Activated CD4-positive, alpha-beta memory T cell treated with anti-CD3 and anti-CD28 coated beads, Interleukin-2, amount 10 ng/mL, durations not matched to agents 7 days and 5 days (primary cell): ENCODE data around the gene KLHDC8A. TPM values are rescaled to one million over a fixed set of nuclear protein-coding genes. Genes with fewer than 3 reads are reported as not detected.
"Not testable (repeated sequence)": the region's sequence is repeated elsewhere in the genome, so short reads cannot be mapped to it uniquely, and the experiment has no call there.

Experiments used
- CTCF ChIA-PET: fragments of 350-600 bp; sonication (Branson Sonifier 250); formaldehyde crosslinking; loops from one replicate; lab custom pipeline; 2021; ENCODE audit warnings: antibody characterized with exemption, inconsistent platforms; lab: Charles Lee
- POLR2A ChIA-PET: fragments of 350-600 bp; sonication (Branson Sonifier 250); formaldehyde crosslinking; loops from one replicate; lab custom pipeline; 2021; ENCODE audit warnings: antibody characterized with exemption; lab: Charles Lee
- DNase-seq: peaks from one replicate; pipeline ENCODE4 v3.0.0-alpha.2; 2020
- H3K27ac Mint-ChIP-seq: one replicate; pipeline ENCODE4 v1.8.0; 2021; ENCODE audit warnings: mild to moderate bottlenecking, mixed read lengths
- H3K27me3 Mint-ChIP-seq: one replicate; pipeline ENCODE4 v1.8.0; 2021; ENCODE audit warnings: mixed read lengths
- H3K36me3 Mint-ChIP-seq: one replicate; pipeline ENCODE4 v1.8.0; 2021; ENCODE audit warnings: low read depth, mixed read lengths
- H3K4me1 Mint-ChIP-seq: one replicate; pipeline ENCODE4 v1.8.0; 2021; ENCODE audit warnings: mixed read lengths
- H3K4me3 Mint-ChIP-seq: one replicate; pipeline ENCODE4 v1.8.0; 2021; ENCODE audit warnings: mild to moderate bottlenecking, mixed read lengths
- H3K9me3 Mint-ChIP-seq: one replicate; pipeline ENCODE4 v1.8.0; 2021; ENCODE audit warnings: mixed read lengths
- total RNA-seq, 2 experiments: library from RNA; stranded (reverse); gene quantifications; one replicate each; pipeline ENCODE4 v1.2.3, GENCODE V29; 2021

The KLHDC8A gene
- total RNA-seq, 2 experiments from 2014 or later = not detected

DNA sequence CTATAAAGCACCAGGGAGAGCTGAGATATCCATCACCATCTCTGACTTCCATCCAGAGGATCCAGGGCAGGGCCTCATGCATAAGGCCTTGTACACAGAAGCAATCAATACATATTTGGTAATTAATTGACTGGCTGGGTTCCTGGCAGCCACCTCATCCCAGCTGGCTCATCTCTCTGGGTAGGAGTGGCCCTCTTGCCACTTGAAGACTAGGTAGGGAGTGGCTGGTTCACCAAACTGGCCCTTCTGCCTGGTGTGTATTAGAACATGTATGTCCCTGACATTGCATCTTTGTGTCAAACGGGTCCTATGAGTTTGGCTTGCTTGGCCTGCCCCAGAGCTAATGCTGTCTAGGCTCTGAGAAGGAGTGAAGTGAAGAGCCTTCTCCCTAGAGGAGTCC lies 47.0 kb downstream of the KLHDC8A start:
- Mint-ChIP-seq H3K9me3 (no peaks in the 10 kb centered on the region), H3K27me3 (no peaks in the 10 kb centered on the region), H3K27ac (no peak overlapping the region), H3K36me3 (peaks cover 65% of the 10 kb centered on the region), H3K4me3 (no peak overlapping the region), H3K4me1 (peaks cover 34% of the 10 kb centered on the region)
- POLR2A ChIA-PET = interaction anchor here (1.2 to 3.3 kb wide), 2 partner anchors 12 to 22 kb away, joined by 3 to 11 read pairs; partner anchors contain the start of gene NUAK2
- no peak for DNase-seq
- CTCF ChIA-PET = no interaction called here

GRCh38 chr1:205306929-205307566 lies 49.7 kb downstream of the KLHDC8A start:
- Mint-ChIP-seq H3K4me3 (no peak overlapping the region), H3K27ac (no peak overlapping the region), H3K4me1 (peaks cover 17% of the 10 kb centered on the region), H3K36me3 (peaks cover 77% of the 10 kb centered on the region), H3K27me3 (no peaks in the 10 kb centered on the region), H3K9me3 (no peaks in the 10 kb centered on the region)
- DNase-seq = no peak
- ChIA-PET CTCF (interaction anchor here (1.4 to 2.5 kb wide), 3 partner anchors 12 to 34 kb away, joined by 4 to 6 read pairs (median 5); no protein-coding TSS in a partner anchor), POLR2A (interaction anchor here (1.0 to 1.1 kb wide), 2 partner anchors 12 to 22 kb away, joined by 3 read pairs; no protein-coding TSS in a partner anchor)

DNA sequence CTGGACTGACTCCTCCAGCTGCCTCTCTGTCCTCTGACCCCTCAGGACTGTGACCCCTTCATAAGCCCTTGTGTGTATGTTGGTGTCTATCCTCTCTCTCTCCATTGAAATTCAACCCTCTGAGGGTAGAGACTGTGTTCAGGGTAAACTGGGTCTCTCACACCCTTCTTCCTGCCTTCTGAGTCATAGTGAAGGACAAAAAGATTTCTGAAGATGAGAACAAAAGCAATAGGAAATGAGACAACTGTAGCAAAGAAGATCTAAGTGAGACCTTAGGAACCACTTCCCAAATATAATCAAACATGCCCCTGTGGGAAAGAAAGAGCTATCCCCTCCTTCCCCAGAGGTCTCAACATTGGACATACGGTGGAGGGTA lies 52.0 kb downstream of the KLHDC8A start:
- Mint-ChIP-seq H3K4me3 (no peak overlapping the region), H3K27ac (peak overlapping the region; percentile 64), H3K9me3 (no peaks in the 10 kb centered on the region), H3K36me3 (peaks cover 56% of the 10 kb centered on the region), H3K4me1 (peaks cover 16% of the 10 kb centered on the region), H3K27me3 (peaks cover 2% of the 10 kb centered on the region)
- no peak for DNase-seq
- ChIA-PET POLR2A (interaction anchor here (0.9 to 1.7 kb wide), 4 partner anchors 10 to 327 kb away, joined by 3 to 5 read pairs (median 3); no protein-coding TSS in a partner anchor), CTCF (interaction anchor here (0.7 to 2.5 kb wide), 3 partner anchors 20 to 31 kb away, joined by 3 to 6 read pairs (median 3); no protein-coding TSS in a partner anchor)

DNA sequence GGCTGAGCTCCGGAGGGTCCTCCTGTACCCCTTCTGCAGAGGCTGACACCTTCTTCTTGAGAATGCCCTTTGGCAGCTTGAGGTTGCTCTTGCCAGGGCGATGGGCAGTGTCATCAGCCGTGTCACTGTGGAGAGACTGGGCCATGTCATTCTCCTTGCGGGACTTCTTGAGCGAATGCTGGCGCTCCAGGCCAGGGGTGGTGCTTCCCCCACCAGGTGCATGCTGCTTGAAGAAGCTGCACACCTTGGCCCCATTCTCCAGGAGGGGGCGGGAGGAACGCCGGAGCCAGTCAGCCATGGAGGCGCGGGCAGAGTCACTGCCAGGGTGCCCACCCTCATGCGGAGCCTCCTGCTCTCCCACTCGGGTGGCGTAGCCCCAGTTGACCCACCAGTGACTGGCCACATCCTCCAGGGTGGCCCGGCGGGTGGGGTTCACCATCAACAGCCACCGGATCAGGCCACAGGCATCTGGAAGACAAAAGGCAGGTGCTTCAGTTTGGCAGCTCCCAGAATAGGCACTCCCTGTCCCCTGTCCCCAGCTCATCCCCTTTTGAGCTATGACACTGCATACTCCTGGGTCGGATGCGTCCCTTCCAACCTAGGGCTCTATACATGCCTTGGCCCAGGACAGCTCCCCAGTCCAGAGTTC lies 52.6 kb downstream of the KLHDC8A start:
- H3K4me3 Mint-ChIP-seq = no peak overlapping the region
- H3K9me3 Mint-ChIP-seq = no peaks in the 10 kb centered on the region
- H3K27me3 Mint-ChIP-seq = peaks cover 2% of the 10 kb centered on the region
- CTCF ChIA-PET = interaction anchor here (0.7 to 1.5 kb wide), 4 partner anchors 22 to 50 kb away, joined by 3 read pairs; no protein-coding TSS in a partner anchor
- peak overlapping the region; percentile 64 for H3K27ac Mint-ChIP-seq
- no peak for DNase-seq
- peaks cover 16% of the 10 kb centered on the region for H3K4me1 Mint-ChIP-seq
- peaks cover 56% of the 10 kb centered on the region for H3K36me3 Mint-ChIP-seq
- POLR2A ChIA-PET = interaction anchor here (0.9 to 1.7 kb wide), 3 partner anchors 16 to 328 kb away, joined by 3 to 5 read pairs (median 3); no protein-coding TSS in a partner anchor

GRCh38 chr1:205303247-205303888 lies 53.4 kb downstream of the KLHDC8A start:
- ChIA-PET CTCF (interaction anchor here (0.8 to 1.5 kb wide), 2 partner anchors 21 to 51 kb away, joined by 3 read pairs; no protein-coding TSS in a partner anchor), POLR2A (interaction anchor here (0.9 to 1.7 kb wide), 2 partner anchors 15 to 19 kb away, joined by 3 to 5 read pairs; no protein-coding TSS in a partner anchor)
- no peak for DNase-seq
- Mint-ChIP-seq H3K36me3 (peaks cover 51% of the 10 kb centered on the region), H3K4me1 (peaks cover 16% of the 10 kb centered on the region), H3K27ac (no peak overlapping the region), H3K27me3 (peaks cover 2% of the 10 kb centered on the region), H3K9me3 (no peaks in the 10 kb centered on the region), H3K4me3 (no peak overlapping the region)

DNA sequence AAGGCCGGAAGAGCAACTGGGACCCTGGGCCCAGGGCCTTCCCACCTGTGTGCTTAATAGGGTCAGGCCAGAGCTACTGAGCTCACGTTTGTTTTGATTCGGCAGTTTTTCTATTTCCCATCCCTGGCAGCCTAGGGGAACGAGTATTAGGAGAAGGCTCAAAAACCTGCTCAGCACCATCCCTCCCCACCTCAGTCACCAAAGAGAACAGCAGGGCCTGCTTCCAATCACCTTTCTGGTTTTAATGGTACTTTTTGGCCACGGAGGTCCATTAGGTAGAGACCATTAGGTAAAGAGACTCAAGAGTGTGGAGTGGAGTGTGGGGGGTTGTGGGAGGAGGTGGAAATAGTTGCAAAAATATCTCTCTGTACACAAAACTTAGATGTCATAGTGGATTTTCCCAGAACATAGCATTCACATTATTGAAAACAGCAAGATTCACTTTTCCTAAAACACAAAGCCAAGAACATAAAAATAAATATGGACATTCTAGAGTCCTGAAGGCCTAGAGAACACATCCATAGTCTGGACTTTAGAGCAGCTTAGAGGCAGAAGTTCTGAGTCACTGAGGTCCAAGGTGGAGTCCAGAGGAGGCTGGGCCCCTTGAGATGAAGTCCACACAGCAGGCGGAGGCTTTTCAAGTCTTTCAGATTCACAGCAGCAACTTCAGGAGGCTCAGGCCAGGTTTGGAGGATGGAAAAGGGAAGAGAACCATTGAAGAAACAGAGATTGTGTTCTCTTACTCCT lies 54.7 kb downstream of the KLHDC8A start:
- H3K4me3 Mint-ChIP-seq = no peak overlapping the region
- H3K27ac Mint-ChIP-seq = no peak overlapping the region
- CTCF ChIA-PET = no interaction called here
- peaks cover 38% of the 10 kb centered on the region for H3K36me3 Mint-ChIP-seq
- POLR2A ChIA-PET = interaction anchor here (0.7 to 0.9 kb wide), 2 partner anchors 8 to 17 kb away, joined by 3 to 4 read pairs; no protein-coding TSS in a partner anchor
- DNase-seq = no peak
- H3K4me1 Mint-ChIP-seq = peaks cover 15% of the 10 kb centered on the region
- H3K9me3 Mint-ChIP-seq = no peaks in the 10 kb centered on the region
- H3K27me3 Mint-ChIP-seq = peaks cover 2% of the 10 kb centered on the region

GRCh38 chr1:205301205-205301821 lies 55.4 kb downstream of the KLHDC8A start:
- Mint-ChIP-seq H3K4me1 (peaks cover 17% of the 10 kb centered on the region), H3K36me3 (peaks cover 31% of the 10 kb centered on the region), H3K27ac (no peak overlapping the region), H3K4me3 (no peak overlapping the region), H3K9me3 (no peaks in the 10 kb centered on the region), H3K27me3 (peaks cover 2% of the 10 kb centered on the region)
- POLR2A ChIA-PET = interaction anchor here (0.7 to 0.9 kb wide), 2 partner anchors 9 to 17 kb away, joined by 3 to 4 read pairs; no protein-coding TSS in a partner anchor
- CTCF ChIA-PET = interaction anchor here (1.5 kb wide), 1 partner anchor 28 kb away, joined by 4 read pairs; no protein-coding TSS in a partner anchor
- DNase-seq = no peak

DNA sequence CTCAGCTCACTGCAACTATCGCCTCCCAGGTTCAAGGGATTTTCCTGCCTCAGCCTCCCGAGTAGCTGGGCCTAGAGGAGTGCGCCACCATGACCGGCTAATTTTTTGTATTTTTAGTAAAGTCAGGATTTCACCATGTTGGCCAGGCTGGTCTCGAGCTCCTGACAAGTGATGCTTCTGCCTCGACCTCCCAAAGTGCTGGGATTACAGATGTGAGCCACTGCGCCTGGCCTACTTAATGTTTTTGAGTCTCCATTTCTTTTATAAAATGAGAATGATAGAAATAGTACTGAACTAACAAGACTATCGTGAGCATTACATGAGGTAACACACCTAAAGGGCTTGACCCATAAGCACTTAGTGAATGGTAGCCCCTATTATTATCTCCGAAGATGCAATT lies 56.6 kb downstream of the KLHDC8A start:
- Mint-ChIP-seq H3K4me3 (no peak overlapping the region), H3K27ac (no peak overlapping the region), H3K4me1 (peaks cover 18% of the 10 kb centered on the region), H3K36me3 (peaks cover 22% of the 10 kb centered on the region), H3K9me3 (no peaks in the 10 kb centered on the region), H3K27me3 (peaks cover 5% of the 10 kb centered on the region)
- no peak for DNase-seq
- CTCF ChIA-PET = interaction anchor here (1.5 kb wide), 1 partner anchor 27 kb away, joined by 4 read pairs; no protein-coding TSS in a partner anchor
- POLR2A ChIA-PET = interaction anchor here (0.6 to 1.6 kb wide), 2 partner anchors 12 to 40 kb away, joined by 3 to 4 read pairs; no protein-coding TSS in a partner anchor

- CTCF ChIA-PET = interaction anchor here (0.6 to 1.9 kb wide), 5 partner anchors 12 to 101 kb away, joined by 3 to 9 read pairs (median 4); no protein-coding TSS in a partner anchor
- DNase-seq = no peak
Measured at GRCh38 chr1:205298191-205298994, 58.3 kb downstream of the KLHDC8A start.

DNA sequence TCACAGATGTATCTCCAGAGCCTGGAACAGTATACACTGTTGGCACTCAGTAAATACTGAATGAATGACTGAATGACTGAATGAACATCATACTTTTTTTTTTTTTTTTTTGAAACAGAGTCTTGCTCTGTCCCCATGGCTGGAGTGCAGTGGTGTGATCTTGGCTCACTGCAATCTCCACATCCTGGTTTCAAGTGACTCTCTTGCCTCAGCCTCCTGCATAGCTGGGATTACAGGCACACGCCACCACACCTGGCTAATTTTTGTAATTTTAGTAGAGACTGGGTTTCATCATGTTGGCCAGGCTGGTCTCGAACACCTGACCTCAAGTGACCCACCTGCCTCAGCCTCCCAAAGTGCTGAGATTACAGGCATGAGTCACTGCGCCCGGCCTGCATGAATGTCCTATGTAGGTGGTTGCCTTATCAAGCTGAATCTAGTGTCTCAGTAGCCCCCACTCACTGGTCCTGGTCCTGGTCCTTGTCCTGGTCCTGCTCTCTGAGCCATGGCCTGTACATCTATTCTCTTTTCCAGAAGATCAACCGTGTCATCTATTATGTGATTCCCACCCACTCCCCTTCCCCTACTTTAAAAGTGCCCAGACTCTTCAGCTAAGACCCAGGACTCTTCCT lies 59.1 kb downstream of the KLHDC8A start:
- H3K36me3 Mint-ChIP-seq, H3K27ac Mint-ChIP-seq, H3K4me3 Mint-ChIP-seq, H3K9me3 Mint-ChIP-seq, DNase-seq: not testable (repeated sequence)
- ChIA-PET CTCF (interaction anchor here (0.8 to 1.9 kb wide), 4 partner anchors 11 to 28 kb away, joined by 3 to 9 read pairs (median 4); no protein-coding TSS in a partner anchor), POLR2A (interaction anchor here (0.7 kb wide), 1 partner anchor 9 kb away, joined by 3 read pairs; no protein-coding TSS in a partner anchor)
- peaks cover 11% of the 10 kb centered on the region for H3K27me3 Mint-ChIP-seq
- peaks cover 14% of the 10 kb centered on the region for H3K4me1 Mint-ChIP-seq

More at GRCh38 chr1:205298191-205298994, 58.3 kb downstream of the KLHDC8A start:
- POLR2A ChIA-PET = interaction anchor here (0.7 to 1.6 kb wide), 2 partner anchors 9 to 10 kb away, joined by 3 to 4 read pairs; no protein-coding TSS in a partner anchor
- peaks cover 10% of the 10 kb centered on the region for H3K36me3 Mint-ChIP-seq
- H3K27me3 Mint-ChIP-seq = peaks cover 8% of the 10 kb centered on the region
- no peaks in the 10 kb centered on the region for H3K9me3 Mint-ChIP-seq
- H3K27ac Mint-ChIP-seq = no peak overlapping the region
- H3K4me3 Mint-ChIP-seq = no peak overlapping the region
- H3K4me1 Mint-ChIP-seq = peaks cover 14% of the 10 kb centered on the region
